GM23338 (cell line): ENCODE measurements around the gene CEP19.
"Not testable (repeated sequence)": the region's sequence is repeated elsewhere in the genome, so short reads cannot be mapped to it uniquely, and the experiment has no call there.

Experiments
- JUNB ChIP-seq: IDR thresholded peaks from one replicate; pipeline ENCODE4 v1.6.1; 2016; ENCODE audit warnings: antibody characterized with exemption; ENCODE audit not compliant: unreplicated experiment
- POLR2AphosphoS5 ChIP-seq: IDR thresholded peaks from 2 replicates; pipeline ENCODE4 v1.6.1; 2016; ENCODE audit warnings: antibody characterized with exemption, low read depth
- TF ChIP-seq, protein P1 (sequence below), 2 experiments: fragments of 200-600 bp in 1 of 2; sonication (generic) in 1 of 2; conservative IDR thresholded peaks; 2 replicates each; pipeline versions ENCODE4 v1.5.1 to v1.6.1; 2016 to 2017; ENCODE audit warnings: antibody characterized with exemption in 2 of 2, low read depth in 2 of 2, mild to moderate bottlenecking in 2 of 2, moderate library complexity in 1 of 2

DNA sequence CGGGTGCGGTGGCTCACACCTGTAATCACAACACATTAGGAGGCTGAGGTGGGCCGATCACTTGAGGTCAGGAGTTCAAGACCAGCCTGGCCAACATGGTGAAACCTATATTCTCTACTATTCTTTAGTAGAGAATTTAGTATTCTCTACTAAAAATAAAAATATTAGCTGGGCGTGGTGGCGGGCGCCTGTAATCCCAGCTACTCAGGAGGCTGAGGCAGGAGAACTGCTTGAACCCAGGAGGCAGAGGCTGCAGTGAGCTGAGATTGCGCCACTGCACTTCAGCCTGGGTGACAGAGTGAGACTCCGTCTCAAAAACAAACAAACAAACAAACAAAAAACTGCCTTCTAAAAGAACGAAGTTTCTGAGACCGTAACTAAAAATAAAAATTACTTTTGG lies 31.5 kb upstream of the CEP19 start:
- TF ChIP-seq, protein P1, sequence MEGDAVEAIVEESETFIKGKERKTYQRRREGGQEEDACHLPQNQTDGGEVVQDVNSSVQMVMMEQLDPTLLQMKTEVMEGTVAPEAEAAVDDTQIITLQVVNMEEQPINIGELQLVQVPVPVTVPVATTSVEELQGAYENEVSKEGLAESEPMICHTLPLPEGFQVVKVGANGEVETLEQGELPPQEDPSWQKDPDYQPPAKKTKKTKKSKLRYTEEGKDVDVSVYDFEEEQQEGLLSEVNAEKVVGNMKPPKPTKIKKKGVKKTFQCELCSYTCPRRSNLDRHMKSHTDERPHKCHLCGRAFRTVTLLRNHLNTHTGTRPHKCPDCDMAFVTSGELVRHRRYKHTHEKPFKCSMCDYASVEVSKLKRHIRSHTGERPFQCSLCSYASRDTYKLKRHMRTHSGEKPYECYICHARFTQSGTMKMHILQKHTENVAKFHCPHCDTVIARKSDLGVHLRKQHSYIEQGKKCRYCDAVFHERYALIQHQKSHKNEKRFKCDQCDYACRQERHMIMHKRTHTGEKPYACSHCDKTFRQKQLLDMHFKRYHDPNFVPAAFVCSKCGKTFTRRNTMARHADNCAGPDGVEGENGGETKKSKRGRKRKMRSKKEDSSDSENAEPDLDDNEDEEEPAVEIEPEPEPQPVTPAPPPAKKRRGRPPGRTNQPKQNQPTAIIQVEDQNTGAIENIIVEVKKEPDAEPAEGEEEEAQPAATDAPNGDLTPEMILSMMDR (conservative IDR thresholded peaks at IDR 0.05; ENCODE audit: low read depth in 2 of 2), result not testable (repeated sequence)
- not testable (repeated sequence) for TF ChIP-seq POLR2AphosphoS5, JUNB
